ENCODE measurements around the gene ALKBH3. TPM values are rescaled to one million over a fixed set of nuclear protein-coding genes. Genes with fewer than 3 reads are reported as not detected.

ALKBH3 gene
- total RNA-seq, 3 donors from 2014 or later (not counting 1 experiment from before 2014, with no cell fraction given) = 24.3 to 30.8 (median 29.6) TPM

DNA sequence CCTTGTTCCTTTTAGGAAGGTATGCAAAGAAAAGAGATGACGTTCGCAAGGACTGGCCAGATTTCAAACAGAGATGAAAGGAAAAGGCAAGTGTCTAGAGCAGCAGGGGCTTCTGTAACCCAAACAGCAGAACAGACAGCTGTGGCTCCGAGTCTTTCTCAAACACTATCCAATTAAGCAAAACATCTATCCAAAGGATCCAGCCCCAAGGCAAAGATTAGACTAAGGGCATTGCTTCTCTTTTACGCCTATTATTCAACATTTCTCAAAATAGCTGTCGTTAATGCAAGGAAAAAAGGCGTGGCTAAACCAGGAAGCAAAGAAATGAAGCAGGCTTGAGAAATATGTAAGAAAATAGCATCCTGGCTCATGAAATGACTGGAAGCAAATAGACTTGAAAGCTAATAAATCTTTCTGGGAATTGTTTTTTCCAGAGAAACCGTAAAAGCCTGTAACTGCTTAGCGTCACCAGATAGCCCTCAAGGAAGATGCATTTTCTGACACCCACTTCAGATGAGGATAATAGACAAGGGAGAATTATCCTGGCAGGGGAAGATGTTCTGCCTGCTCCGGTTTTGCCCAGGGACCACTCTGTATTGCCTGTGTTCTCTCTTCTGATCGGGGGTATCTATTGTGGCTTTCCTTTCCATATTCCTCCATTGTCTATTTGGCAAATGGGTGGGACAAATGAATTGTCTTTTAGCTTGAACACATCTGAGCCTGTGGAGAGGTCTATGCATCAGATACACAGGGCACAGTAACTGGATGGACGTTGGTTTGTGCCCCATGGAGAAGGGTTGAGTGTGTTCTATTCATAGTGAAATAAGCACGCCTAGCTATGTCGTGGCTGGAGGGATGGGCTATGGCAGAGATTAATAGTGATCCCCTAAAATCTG is 82.0 kb downstream of the ALKBH3 start:
- Histone ChIP-seq H3K9me3 (ENCODE audit: control insufficient read depth, insufficient read depth, low read length) (no peaks in the 10 kb centered on the region), H3K36me3 (ENCODE audit: control insufficient read depth, insufficient read depth, low read length) (no peaks in the 10 kb centered on the region), H3K4me1 (ENCODE audit: control insufficient read depth, insufficient read depth, low read length) (no peaks in the 10 kb centered on the region), H3K27me3 (ENCODE audit: control insufficient read depth, insufficient read depth, low read length) (no peaks in the 10 kb centered on the region), H3K27ac (ENCODE audit: low read length) (no peak overlapping the region), H3K4me3 (ENCODE audit: low read length) (no peak overlapping the region)
- intact Hi-C loops (cut with micrococcal nuclease) = no loop called here
- TF ChIP-seq, protein P1, sequence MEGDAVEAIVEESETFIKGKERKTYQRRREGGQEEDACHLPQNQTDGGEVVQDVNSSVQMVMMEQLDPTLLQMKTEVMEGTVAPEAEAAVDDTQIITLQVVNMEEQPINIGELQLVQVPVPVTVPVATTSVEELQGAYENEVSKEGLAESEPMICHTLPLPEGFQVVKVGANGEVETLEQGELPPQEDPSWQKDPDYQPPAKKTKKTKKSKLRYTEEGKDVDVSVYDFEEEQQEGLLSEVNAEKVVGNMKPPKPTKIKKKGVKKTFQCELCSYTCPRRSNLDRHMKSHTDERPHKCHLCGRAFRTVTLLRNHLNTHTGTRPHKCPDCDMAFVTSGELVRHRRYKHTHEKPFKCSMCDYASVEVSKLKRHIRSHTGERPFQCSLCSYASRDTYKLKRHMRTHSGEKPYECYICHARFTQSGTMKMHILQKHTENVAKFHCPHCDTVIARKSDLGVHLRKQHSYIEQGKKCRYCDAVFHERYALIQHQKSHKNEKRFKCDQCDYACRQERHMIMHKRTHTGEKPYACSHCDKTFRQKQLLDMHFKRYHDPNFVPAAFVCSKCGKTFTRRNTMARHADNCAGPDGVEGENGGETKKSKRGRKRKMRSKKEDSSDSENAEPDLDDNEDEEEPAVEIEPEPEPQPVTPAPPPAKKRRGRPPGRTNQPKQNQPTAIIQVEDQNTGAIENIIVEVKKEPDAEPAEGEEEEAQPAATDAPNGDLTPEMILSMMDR (IDR thresholded peaks at IDR 0.05) = no peak
- Mint-ChIP-seq H3K27ac (no peak overlapping the region), H3K9me3 (no peaks in the 10 kb centered on the region), H3K27me3 (ENCODE audit: low read depth in 2 of 2) (peaks cover 18 to 56% of the 10 kb centered on the region in 2 donors), H3K4me3 (no peak overlapping the region), H3K36me3 (no peaks in the 10 kb centered on the region), H3K4me1 (no peaks in the 10 kb centered on the region)
- 57% methylated on average over 12 of the region's 13 CpGs for WGBS (ENCODE audit: insufficient coverage)
- no peak for DNase-seq
- no peak for ATAC-seq

GRCh38 chr11:43963279-43963620 is 82.6 kb downstream of the ALKBH3 start:
- no peaks in the 10 kb centered on the region for H3K4me1 Mint-ChIP-seq
- intact Hi-C loops (cut with micrococcal nuclease) = no loop called here
- TF ChIP-seq, protein P1 (IDR thresholded peaks at IDR 0.05) = no peak
- H3K27me3 Mint-ChIP-seq (ENCODE audit: low read depth in 2 of 2) = peaks cover 21 to 59% of the 10 kb centered on the region in 2 donors
- 100% methylated on average over 1 of the region's 2 CpGs for WGBS (ENCODE audit: insufficient coverage)
- no peaks in the 10 kb centered on the region for H3K27me3 ChIP-seq (ENCODE audit: control insufficient read depth, insufficient read depth, low read length)
- H3K27ac ChIP-seq (ENCODE audit: low read length) = no peak overlapping the region
- no peaks in the 10 kb centered on the region for H3K9me3 Mint-ChIP-seq
- no peaks in the 10 kb centered on the region for H3K36me3 Mint-ChIP-seq
- H3K4me1 ChIP-seq (ENCODE audit: control insufficient read depth, insufficient read depth, low read length) = no peaks in the 10 kb centered on the region
- H3K27ac Mint-ChIP-seq = no peak overlapping the region
- no peaks in the 10 kb centered on the region for H3K36me3 ChIP-seq (ENCODE audit: control insufficient read depth, insufficient read depth, low read length)
- H3K9me3 ChIP-seq (ENCODE audit: control insufficient read depth, insufficient read depth, low read length) = no peaks in the 10 kb centered on the region
- H3K4me3 Mint-ChIP-seq = no peak overlapping the region
- H3K4me3 ChIP-seq (ENCODE audit: low read length) = no peak overlapping the region
- DNase-seq (no peak), ATAC-seq (no peak)

- ATAC-seq (no peak), DNase-seq (no peak)
- Histone ChIP-seq H3K4me3 (ENCODE audit: low read length) (no peak overlapping the region), H3K9me3 (ENCODE audit: control insufficient read depth, insufficient read depth, low read length) (no peaks in the 10 kb centered on the region), H3K4me1 (ENCODE audit: control insufficient read depth, insufficient read depth, low read length) (no peaks in the 10 kb centered on the region), H3K27me3 (ENCODE audit: control insufficient read depth, insufficient read depth, low read length) (no peaks in the 10 kb centered on the region), H3K27ac (ENCODE audit: low read length) (no peak overlapping the region), H3K36me3 (ENCODE audit: control insufficient read depth, insufficient read depth, low read length) (no peaks in the 10 kb centered on the region)
- Mint-ChIP-seq H3K27me3 (ENCODE audit: low read depth in 2 of 2) (peaks cover 14 to 46% of the 10 kb centered on the region in 2 donors), H3K9me3 (no peaks in the 10 kb centered on the region), H3K4me3 (no peak overlapping the region), H3K27ac (no peak overlapping the region), H3K4me1 (no peaks in the 10 kb centered on the region), H3K36me3 (no peaks in the 10 kb centered on the region)
- TF ChIP-seq, protein P1 (IDR thresholded peaks at IDR 0.05) = no peak
- intact Hi-C loops (cut with micrococcal nuclease) = no loop called here
- WGBS (ENCODE audit: insufficient coverage) = 67% methylated on average over 1 of the region's 2 CpGs
Observed at GRCh38 chr11:43967661-43968060, 87.0 kb downstream of the ALKBH3 start.
